GM21723 (cell line): ENCODE measurements around the gene POLN.

Source experiments
- ATAC-seq: cut with Tn5 transposase; IDR thresholded peaks from one replicate; pipeline ENCODE4 v1.9.1; 2021; ENCODE audit warnings: mild to moderate bottlenecking, moderate library complexity; ENCODE audit not compliant: unreplicated experiment

The POLN gene

DNA sequence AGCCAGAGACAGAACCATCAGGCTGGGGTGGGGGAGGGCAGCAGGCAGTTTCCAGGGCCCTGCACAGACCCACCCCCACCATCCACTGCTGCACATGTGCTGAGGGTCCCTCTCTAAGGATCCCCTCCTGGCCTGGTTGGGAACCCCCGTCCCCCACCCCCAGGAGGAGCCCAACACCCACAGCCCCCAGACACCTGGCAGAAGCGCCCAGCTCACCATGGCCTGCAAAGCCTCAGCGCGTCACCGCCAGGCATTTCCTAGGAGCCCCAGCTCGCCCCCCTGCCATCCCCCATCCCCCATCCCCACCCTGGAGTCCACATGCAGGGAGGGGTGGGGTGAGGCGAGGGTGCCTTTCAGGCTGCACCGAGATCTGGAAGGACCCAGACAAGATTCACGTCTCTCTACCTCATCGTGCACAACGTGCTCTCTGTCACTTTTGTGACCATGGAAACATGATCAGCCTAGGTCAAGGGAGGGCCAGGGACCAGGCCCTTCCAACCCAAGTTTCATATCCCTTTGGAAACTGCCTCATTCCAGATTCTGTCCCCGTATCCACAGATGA, 10.7 kb upstream of the POLN start:
- no peak for ATAC-seq

DNA sequence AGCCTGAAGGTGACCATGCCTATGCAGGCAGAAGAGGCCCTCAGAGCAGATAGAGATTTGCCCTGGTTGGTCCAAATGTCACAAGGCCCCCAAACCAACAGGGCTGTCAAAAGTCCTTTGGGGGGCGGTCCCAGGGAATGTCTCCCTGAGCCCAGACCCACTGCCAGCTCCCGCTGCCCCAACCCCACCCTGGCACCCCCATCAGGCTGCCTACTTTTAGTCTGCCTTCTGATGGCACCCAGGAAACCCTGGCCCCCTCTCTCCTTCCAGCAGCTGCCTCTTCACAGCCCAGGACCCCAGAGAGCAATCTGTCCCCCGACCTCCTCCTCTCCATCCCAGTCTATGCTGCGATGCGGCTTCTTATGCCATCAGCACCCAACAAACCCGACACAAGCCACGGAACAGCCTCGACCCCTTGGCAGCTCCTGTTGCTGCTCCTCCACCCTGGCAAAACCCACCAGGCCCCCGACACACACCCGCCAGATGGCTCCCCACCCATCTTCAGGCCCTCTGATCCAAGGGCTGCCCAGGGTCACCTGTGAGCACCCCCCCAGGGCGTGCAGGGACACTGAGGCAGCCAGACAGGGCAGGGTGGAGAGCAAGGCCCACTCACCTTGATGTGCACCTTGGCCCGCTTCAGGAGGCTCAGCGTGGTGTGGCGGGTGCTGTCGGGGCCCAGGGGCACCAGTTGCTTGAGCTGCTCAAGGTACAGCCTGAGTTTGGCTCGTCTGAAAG, 10.0 kb upstream of the POLN start:
- ATAC-seq = no peak

GRCh38 chr4:2251073-2251794, 9.3 kb upstream of the POLN start:
- ATAC-seq = no peak

DNA sequence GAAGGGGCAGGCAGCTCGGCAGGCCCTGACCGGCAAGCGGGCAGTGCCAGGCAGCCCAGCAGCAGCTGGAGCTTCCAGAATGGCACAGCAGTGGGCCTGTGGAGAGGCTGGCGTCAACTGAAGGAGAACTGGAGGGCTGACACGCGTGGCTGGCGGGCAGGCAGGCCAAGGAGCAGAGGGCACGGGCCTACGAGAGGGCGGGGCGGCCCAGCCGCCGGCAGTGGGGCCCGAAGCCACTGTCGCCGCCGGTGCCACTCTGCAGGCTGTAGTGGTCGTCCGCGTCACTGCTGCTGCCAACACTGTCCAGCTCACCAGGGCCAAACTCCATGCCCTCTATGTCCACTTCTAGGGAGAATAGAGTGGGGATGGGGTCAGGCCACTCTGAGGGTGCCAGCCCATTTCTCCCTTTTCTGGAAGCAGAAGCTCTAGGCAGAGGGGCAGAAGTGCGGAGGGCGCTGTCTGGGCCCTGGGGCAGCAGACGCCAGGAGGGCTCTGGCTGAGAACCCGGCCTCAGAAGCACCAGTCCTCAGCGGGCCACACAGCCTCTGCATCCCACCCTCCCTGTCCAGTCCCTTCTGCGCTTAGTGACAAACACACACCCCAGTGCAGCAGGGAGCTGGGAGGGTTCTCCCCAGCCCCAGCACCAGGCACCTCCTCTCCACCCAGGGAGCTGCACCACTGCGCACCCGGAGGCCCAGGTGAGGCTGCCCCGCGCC, 8.6 kb upstream of the POLN start:
- no peak for ATAC-seq

DNA sequence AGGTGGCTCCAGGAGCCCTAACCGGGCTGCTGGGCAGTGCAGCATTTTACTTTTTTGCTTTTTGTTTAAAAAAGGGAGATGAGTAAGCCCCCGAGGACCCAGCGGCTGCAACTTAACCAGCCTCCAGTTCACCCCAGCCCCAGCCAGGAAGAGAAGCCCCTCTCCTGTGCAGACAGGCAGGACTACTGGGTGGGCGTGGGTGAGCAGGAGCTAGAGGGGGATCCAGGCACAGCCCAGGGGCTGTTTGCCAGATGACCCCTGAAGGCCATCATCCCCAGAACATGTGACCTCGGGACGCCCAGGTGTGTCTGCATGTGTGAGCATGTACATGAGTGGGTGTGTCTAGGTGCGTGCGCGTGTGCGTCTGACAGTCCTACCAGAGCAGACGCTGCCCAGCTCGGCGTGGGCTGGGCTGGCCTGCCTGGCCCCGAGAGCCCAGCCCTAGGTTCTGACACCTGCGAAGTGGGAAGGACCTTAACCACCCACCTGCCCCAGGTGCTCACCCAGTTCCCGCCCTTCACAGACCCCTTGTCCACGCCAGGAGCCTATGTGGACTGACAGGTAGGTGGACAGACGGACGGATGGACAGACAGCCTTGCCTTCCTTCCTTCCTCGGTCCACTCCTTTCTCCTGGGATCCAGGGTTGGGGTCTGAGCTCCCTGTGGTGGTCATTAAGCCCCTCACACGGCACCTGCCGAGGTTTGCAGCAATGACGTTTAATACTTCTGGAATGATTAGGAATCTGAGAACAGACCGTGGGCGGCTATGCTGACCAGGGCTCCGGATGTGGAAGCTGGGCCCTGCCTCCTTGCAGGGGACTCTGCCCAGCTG, 7.8 kb upstream of the POLN start:
- ATAC-seq = no peak

DNA sequence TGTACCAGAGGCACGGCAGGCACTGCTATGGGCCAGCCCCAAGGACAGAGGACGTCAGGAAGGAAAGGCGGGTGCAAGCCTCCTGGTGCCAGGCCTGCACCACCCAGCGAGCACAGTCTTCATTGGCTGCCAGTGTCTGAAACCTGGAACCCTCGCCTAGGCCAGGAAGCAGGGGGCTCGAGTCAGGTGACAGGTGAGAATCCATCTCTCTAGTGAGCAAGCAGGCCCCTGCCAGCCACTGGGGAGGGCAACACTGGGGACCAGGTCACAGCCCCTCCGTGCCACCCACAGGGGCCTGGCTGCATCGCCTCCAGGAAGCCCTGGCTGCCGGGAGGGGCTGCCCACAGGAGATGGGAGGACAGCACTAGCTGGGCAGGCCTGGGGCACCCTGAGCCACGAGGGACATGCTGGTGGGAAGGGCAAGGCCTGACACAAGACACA, 6.9 kb upstream of the POLN start:
- no peak for ATAC-seq

- no peak for ATAC-seq
Measured at GRCh38 chr4:2248044-2248780, 6.3 kb upstream of the POLN start.

- no peak for ATAC-seq
Measured at GRCh38 chr4:2247128-2248043, 5.5 kb upstream of the POLN start.

DNA sequence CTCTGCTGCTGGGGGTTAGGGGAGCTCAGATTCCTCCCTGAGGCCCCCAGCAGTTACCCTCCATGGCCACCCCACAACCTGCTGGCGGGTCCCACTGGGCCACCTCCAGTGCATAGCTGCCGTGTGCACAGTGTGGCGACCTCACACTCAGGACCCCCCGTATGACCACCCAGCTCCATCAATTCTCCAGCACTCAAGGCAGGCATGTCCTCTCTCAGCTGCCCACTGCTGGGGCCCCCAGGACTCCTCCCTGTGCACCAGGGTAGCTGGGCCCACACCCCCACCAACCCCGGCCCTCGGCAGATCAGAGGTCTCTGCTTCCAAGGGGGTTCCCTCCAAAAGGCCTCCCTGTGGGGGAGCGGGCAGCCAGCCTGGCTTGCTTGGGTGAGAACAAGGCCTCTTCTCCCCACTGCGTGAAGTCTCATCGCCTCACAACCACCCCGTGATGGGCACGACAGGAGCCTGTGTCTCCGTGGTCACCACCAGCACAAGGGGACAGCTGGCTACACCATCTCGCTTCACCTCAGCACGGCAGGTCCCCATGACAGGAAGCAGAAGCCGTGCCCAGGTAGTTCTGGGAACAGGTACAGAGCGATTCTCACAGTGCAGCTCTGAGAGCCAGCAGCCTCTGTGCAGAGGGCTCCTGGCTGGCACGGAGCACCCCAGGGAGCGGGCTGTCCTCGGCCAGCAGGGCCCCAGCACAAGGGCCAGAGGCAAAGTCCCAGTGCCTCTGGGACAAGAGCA, 4.6 kb upstream of the POLN start:
- no peak for ATAC-seq

DNA sequence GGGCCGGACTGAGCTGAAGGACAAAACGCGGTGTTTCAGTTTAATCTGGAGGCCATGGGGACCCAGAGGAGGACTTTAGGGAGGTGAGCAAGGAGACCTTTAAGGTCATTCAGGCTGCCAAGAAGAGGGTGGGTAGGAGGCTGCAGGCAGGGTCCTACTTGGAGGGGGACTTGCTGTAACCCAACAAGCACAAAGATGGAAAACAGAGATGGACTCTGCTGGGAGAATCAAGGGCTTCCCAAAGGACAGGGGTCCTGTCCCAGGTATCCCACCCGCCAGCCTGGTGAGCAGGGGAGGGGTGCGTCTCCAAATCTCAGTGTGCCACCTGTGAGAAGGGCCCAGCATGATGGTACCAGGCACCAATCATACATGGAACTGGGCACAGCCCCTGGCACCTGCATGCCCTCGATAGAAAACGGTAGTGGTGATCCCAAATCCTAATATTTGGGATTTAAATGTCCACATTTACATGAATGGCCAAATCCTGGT, 3.9 kb upstream of the POLN start:
- ATAC-seq = no peak

GRCh38 chr4:2245057-2245786, 3.3 kb upstream of the POLN start:
- ATAC-seq = no peak

DNA sequence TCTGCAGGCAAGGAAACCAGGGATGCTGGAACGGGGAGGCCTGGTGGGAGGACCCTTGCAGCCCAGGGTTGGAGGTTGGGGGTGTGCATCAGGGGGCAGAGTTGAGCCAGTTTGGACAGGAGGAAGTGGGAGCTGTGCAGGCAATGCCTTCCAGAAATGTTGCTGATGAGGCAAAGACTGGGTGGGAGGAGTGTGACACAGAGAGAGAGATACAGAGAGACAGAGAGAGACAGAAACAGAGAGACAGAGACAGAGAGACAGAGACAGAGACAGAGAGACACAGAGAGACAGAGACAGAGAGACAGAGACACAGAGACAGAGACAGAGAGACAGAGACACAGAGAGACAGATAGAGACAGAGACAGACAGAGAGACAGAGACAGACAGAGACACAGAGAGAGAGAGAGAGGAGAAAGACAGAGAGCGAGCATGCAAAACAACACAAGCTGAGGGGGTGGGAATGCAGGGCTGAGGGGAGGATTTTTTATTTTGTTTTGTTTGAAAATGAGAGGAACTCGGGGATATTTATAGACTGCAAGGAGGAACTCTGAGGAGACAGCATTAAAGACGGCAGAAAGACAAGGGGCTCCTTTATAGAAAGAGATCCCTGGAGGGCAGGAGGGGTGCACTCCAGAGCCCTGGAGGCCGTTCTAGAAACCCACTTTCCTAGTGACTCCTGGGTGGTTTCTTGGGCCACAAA, 1.9 kb upstream of the POLN start:
- no peak for ATAC-seq

GRCh38 chr4:2241003-2241402, 918 bp downstream of the POLN start:
- ATAC-seq = no peak

DNA sequence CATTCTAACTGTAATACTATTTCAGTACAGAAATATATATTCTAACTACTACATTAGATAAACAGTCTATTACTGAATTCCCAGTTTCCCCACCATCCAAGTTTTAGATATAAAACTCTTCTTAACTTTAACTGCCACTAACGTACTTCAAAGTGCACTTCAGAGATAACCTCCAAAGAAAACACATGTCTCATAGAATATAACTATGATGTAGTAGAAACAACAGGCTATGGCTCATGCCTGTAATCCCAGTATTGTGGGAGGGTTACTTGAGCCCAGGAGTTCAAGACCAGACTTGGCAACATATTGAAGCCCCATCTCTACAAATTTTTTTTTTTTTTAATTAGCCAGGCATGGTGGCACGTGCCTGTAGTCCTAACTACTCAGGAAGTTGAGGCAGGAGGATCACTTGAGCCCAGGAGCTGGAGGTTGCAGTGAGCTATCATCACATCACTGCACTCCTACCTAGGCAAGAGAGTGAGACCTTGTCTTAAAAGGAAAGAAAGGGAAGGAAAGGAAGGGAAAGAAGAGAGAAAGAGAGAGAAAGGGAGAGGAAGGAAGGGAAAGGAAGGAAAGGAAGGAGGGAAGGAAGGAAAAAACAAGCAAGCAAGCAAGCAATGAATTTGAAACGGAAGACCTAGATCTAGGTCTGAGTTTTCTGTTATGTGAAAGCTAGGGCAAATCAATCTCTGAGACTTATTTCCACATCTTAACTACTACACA, 4.8 kb downstream of the POLN start:
- ATAC-seq = no peak

DNA sequence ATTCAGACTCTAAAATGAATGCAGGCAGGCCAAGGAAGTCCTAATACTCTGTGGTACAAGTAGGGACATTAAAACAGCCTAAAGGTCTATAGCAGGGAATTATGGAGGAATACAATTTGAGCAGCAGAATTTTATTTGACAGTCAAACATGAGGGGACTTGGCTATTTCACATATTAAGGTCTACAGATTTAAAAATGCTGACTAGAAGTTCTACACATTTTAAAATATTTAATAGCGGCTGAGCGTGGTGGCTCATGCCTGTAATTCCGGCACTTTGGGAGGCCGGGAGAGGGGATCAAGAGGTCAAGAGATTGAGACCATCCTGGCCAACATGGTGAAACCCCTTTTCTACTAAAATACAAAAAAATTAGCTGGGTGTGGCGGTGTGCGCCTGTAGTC, 10.8 kb downstream of the POLN start:
- no peak for ATAC-seq

DNA sequence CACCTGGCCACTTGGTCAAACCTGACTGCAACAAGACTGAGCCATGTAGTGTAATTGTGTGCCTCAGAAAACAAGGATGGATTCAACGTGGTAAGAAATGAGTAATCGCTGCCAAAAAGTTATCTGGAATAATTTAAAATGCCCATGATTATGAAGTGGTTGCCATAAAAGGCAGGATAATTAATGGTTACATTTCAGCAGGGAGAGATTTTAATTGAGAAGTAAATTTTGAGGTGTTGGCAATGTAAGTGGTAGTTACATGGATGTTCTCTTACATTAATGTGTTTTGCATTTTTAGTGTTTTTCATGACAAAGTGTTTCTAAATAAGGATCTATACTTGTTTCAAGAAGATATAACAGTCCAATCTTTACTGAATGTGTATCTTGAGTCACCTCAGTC, 15.7 kb downstream of the POLN start:
- ATAC-seq = no peak
